WTC11 (cell line): Measurements from ENCODE around the gene NKX6-1. TPM values are rescaled to one million over a fixed set of nuclear protein-coding genes. Genes with fewer than 3 reads are reported as not detected.

ENCODE experiments used
- ATAC-seq: fragments of 200-7000 bp; cut with Tn5 transposase; 2 replicates; pipeline ENCODE4 v1.10.0; 2021; ENCODE audit warnings: mild to moderate bottlenecking, moderate library complexity
- CTCF ChIA-PET: fragments of 300-600 bp; sonication (Branson Sonifier 250); formaldehyde crosslinking; loops from one replicate; lab custom pipeline; 2021; ENCODE audit warnings: antibody characterized with exemption; lab: Charles Lee
- POLR2A ChIA-PET: fragments of 350-600 bp; sonication (Branson Sonifier 250); formaldehyde crosslinking; loops from one replicate; lab custom pipeline; 2021; ENCODE audit warnings: antibody characterized with exemption; lab: Charles Lee
- DNase-seq: peaks from one replicate; pipeline ENCODE4 v3.0.0; 2021; ENCODE audit warnings: low spot score
- H3K27ac Mint-ChIP-seq: 2 replicates; pipeline ENCODE4 v1.8.0; 2021; ENCODE audit warnings: mixed read lengths
- H3K27me3 Mint-ChIP-seq: 2 replicates; pipeline ENCODE4 v1.8.0; 2021; ENCODE audit warnings: low read depth, mild to moderate bottlenecking, moderate library complexity, mixed read lengths
- H3K36me3 Mint-ChIP-seq: 2 replicates; pipeline ENCODE4 v1.8.0; 2021; ENCODE audit warnings: mixed read lengths
- H3K4me1 Mint-ChIP-seq: 2 replicates; pipeline ENCODE4 v1.8.0; 2022; ENCODE audit warnings: mixed read lengths
- H3K4me3 Mint-ChIP-seq: 2 replicates; pipeline ENCODE4 v1.8.0; 2021; ENCODE audit warnings: mild to moderate bottlenecking, moderate library complexity, mixed read lengths
- H3K9me3 Mint-ChIP-seq: 2 replicates; pipeline ENCODE4 v1.8.0; 2021; ENCODE audit warnings: mixed read lengths
- CREB1 ChIP-seq: sonication (generic); formaldehyde crosslinking; IDR thresholded peaks from 2 replicates; pipeline ENCODE4 v1.8.0; 2023; ENCODE audit warnings: mild to moderate bottlenecking, missing genetic modification reagents
- ETV6 ChIP-seq: sonication (generic); formaldehyde crosslinking; IDR thresholded peaks from 2 replicates; pipeline ENCODE4 v1.8.1; 2022; ENCODE audit warnings: mild to moderate bottlenecking, missing genetic modification reagents
- FOXP1 ChIP-seq: sonication (generic); formaldehyde crosslinking; IDR thresholded peaks from 2 replicates; pipeline ENCODE4 v1.8.0; 2022; ENCODE audit warnings: missing genetic modification reagents, mild to moderate bottlenecking, moderate library complexity, borderline replicate concordance
- GRHL2 ChIP-seq: fragments of 250-450 bp; sonication (Bioruptor Pico); IDR thresholded peaks from 2 replicates; pipeline ENCODE4 v1.8.0; 2022; ENCODE audit warnings: mild to moderate bottlenecking, moderate library complexity; ENCODE audit not compliant: insufficient replicate concordance, severe bottlenecking
- HMGA2 ChIP-seq: fragments of 250-450 bp; sonication (Bioruptor Pico); IDR thresholded peaks from 2 replicates; pipeline ENCODE4 v1.4.0; 2021; ENCODE audit warnings: mild to moderate bottlenecking, moderate library complexity
- IRF2 ChIP-seq: sonication (generic); formaldehyde crosslinking; IDR thresholded peaks from 2 replicates; pipeline ENCODE4 v1.8.0; 2022; ENCODE audit warnings: low read depth, missing genetic modification reagents, borderline replicate concordance
- JAZF1 ChIP-seq: fragments of 250-450 bp; sonication (Bioruptor Pico); IDR thresholded peaks from 2 replicates; pipeline ENCODE4 v1.9.0; 2021; ENCODE audit warnings: moderate library complexity, mild to moderate bottlenecking, inconsistent platforms
- JUN ChIP-seq: sonication (generic); formaldehyde crosslinking; IDR thresholded peaks from 2 replicates; pipeline ENCODE4 v1.8.0; 2023; ENCODE audit warnings: mild to moderate bottlenecking, missing genetic modification reagents
- NR3C1 ChIP-seq: sonication (generic); formaldehyde crosslinking; conservative IDR thresholded peaks from 2 replicates; pipeline ENCODE4 v1.8.1; 2023; ENCODE audit warnings: low read depth, mild to moderate bottlenecking, missing genetic modification reagents
- ZNF121 ChIP-seq: sonication (generic); formaldehyde crosslinking; IDR thresholded peaks from 2 replicates; pipeline ENCODE4 v1.8.0; 2023; ENCODE audit warnings: missing genetic modification reagents
- ZNF423 ChIP-seq: fragments of 250-450 bp; sonication (Bioruptor Pico); IDR thresholded peaks from 2 replicates; pipeline ENCODE4 v2.1.2; 2022; ENCODE audit warnings: mild to moderate bottlenecking, moderate library complexity
- total RNA-seq: library from RNA; stranded (reverse); gene quantifications from 3 replicates; pipeline ENCODE4 v1.2.3, GENCODE V29; 2021
- TF ChIP-seq, protein P1 (sequence below): sonication (generic); formaldehyde crosslinking; IDR thresholded peaks from 2 replicates; pipeline ENCODE4 v1.8.1; 2023; ENCODE audit warnings: mild to moderate bottlenecking, missing genetic modification reagents, moderate library complexity
- TF ChIP-seq, protein P2 (sequence below): fragments of 250-450 bp; sonication (Bioruptor Pico); IDR thresholded peaks from 2 replicates; pipeline ENCODE4 v2.1.2; 2022; ENCODE audit warnings: mild to moderate bottlenecking, moderate library complexity
- TF ChIP-seq, protein P3 (sequence below): sonication (generic); formaldehyde crosslinking; IDR thresholded peaks from 2 replicates; pipeline ENCODE4 v1.8.1; 2023; ENCODE audit warnings: mild to moderate bottlenecking, missing genetic modification reagents, borderline replicate concordance
- TF ChIP-seq, protein P4 (sequence below): sonication (generic); formaldehyde crosslinking; IDR thresholded peaks from 2 replicates; pipeline ENCODE4 v1.8.1; 2022; ENCODE audit warnings: low read depth, mild to moderate bottlenecking, moderate library complexity, missing genetic modification reagents, borderline replicate concordance
- TF ChIP-seq, protein P5 (sequence below): sonication (generic); formaldehyde crosslinking; IDR thresholded peaks from 2 replicates; pipeline ENCODE4 v1.8.1; 2023; ENCODE audit warnings: mild to moderate bottlenecking, missing genetic modification reagents
- TF ChIP-seq, protein P6 (sequence below): sonication (generic); formaldehyde crosslinking; conservative IDR thresholded peaks from 2 replicates; pipeline ENCODE4 v1.8.1; 2023; ENCODE audit warnings: mild to moderate bottlenecking, low read depth, missing genetic modification reagents, moderate library complexity
- TF ChIP-seq, protein P7 (sequence below): sonication (generic); formaldehyde crosslinking; conservative IDR thresholded peaks from 2 replicates; pipeline ENCODE4 v1.8.1; 2022; ENCODE audit warnings: mild to moderate bottlenecking, missing genetic modification reagents

Gene NKX6-1
- total RNA-seq, 1 experiment from 2014 or later = 0.09 TPM

DNA sequence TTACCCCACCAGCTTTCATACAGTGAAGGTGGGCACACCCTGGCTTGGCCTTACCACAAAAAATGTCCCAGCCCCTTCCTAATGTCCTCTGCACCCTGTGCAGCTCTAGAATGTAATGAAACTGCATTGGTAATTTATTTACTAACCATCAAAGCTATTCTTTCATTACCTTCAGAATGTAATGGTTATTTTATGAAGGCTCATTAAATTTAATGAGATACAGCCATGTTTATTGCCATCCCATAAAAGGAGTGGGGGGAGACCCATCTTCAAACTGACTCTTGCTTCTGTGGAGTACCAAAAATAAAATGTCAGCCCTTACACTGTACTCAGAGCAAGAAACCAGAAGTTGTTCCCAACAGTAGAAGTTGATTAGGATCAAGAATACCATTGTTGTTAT, 25.0 kb downstream of the NKX6-1 start:
- H3K4me3 Mint-ChIP-seq = no peak overlapping the region
- H3K4me1 Mint-ChIP-seq = peaks cover 8% of the 10 kb centered on the region
- peaks cover 15% of the 10 kb centered on the region for H3K27me3 Mint-ChIP-seq
- POLR2A ChIA-PET = no interaction called here
- H3K27ac Mint-ChIP-seq = no peak overlapping the region
- no peaks in the 10 kb centered on the region for H3K36me3 Mint-ChIP-seq
- DNase-seq = no peak
- no peak for TF ChIP-seq JAZF1 (CRISPR knock-in tag)
- TF ChIP-seq IRF2 (CRISPR knock-in tag) = no peak
- TF ChIP-seq GRHL2 (CRISPR knock-in tag) = no peak
- TF ChIP-seq, protein P1, sequence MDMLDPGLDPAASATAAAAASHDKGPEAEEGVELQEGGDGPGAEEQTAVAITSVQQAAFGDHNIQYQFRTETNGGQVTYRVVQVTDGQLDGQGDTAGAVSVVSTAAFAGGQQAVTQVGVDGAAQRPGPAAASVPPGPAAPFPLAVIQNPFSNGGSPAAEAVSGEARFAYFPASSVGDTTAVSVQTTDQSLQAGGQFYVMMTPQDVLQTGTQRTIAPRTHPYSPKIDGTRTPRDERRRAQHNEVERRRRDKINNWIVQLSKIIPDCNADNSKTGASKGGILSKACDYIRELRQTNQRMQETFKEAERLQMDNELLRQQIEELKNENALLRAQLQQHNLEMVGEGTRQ = no peak
- TF ChIP-seq, protein P2, sequence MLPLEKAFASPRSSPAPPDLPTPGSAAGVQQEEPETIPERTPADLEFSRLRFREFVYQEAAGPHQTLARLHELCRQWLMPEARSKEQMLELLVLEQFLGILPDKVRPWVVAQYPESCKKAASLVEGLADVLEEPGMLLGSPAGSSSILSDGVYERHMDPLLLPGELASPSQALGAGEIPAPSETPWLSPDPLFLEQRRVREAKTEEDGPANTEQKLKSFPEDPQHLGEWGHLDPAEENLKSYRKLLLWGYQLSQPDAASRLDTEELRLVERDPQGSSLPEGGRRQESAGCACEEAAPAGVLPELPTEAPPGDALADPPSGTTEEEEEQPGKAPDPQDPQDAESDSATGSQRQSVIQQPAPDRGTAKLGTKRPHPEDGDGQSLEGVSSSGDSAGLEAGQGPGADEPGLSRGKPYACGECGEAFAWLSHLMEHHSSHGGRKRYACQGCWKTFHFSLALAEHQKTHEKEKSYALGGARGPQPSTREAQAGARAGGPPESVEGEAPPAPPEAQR (CRISPR knock-in tag) = no peak
- TF ChIP-seq, protein P3, sequence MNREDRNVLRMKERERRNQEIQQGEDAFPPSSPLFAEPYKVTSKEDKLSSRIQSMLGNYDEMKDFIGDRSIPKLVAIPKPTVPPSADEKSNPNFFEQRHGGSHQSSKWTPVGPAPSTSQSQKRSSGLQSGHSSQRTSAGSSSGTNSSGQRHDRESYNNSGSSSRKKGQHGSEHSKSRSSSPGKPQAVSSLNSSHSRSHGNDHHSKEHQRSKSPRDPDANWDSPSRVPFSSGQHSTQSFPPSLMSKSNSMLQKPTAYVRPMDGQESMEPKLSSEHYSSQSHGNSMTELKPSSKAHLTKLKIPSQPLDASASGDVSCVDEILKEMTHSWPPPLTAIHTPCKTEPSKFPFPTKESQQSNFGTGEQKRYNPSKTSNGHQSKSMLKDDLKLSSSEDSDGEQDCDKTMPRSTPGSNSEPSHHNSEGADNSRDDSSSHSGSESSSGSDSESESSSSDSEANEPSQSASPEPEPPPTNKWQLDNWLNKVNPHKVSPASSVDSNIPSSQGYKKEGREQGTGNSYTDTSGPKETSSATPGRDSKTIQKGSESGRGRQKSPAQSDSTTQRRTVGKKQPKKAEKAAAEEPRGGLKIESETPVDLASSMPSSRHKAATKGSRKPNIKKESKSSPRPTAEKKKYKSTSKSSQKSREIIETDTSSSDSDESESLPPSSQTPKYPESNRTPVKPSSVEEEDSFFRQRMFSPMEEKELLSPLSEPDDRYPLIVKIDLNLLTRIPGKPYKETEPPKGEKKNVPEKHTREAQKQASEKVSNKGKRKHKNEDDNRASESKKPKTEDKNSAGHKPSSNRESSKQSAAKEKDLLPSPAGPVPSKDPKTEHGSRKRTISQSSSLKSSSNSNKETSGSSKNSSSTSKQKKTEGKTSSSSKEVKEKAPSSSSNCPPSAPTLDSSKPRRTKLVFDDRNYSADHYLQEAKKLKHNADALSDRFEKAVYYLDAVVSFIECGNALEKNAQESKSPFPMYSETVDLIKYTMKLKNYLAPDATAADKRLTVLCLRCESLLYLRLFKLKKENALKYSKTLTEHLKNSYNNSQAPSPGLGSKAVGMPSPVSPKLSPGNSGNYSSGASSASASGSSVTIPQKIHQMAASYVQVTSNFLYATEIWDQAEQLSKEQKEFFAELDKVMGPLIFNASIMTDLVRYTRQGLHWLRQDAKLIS (CRISPR knock-in tag) = no peak
- no peak for TF ChIP-seq ZNF121 (CRISPR knock-in tag)
- no peak for TF ChIP-seq NR3C1 (CRISPR knock-in tag)
- no peak for TF ChIP-seq CREB1
- TF ChIP-seq, all 79 proteins: peak for 0
- ATAC-seq = no peak
- CTCF ChIA-PET = interaction anchor here (1.3 to 2.8 kb wide), 3 partner anchors 8 to 55 kb away, joined by 3 to 30 read pairs (median 4); no protein-coding TSS in a partner anchor
- no peaks in the 10 kb centered on the region for H3K9me3 Mint-ChIP-seq

DNA sequence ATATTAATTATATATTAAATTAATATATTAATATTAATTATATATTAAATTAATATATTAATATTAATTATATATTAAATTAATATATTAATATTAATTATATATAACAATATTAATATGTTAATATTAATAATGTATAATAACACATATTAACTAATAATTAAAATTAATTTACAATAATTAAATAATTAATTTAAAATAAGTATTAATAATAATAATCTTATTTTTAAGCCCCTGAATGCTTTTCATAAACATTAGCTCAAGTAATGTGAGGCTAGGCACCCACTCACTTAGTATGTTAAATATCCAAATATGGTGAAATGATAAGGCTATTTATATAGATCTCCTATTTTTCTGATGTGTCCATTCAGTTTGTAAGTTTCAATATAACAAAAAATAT, 26.9 kb downstream of the NKX6-1 start:
- Mint-ChIP-seq H3K36me3 (no peaks in the 10 kb centered on the region), H3K27me3 (no peaks in the 10 kb centered on the region)
- no peak for DNase-seq
- CTCF ChIA-PET = interaction anchor here (0.9 kb wide), 1 partner anchor 11 kb away, joined by 3 read pairs; no protein-coding TSS in a partner anchor
- no peak for TF ChIP-seq IRF2 (CRISPR knock-in tag)
- TF ChIP-seq ZNF121 (CRISPR knock-in tag) = no peak
- peak; percentile 93 for TF ChIP-seq HMGA2 (CRISPR knock-in tag)
- TF ChIP-seq, protein P4, sequence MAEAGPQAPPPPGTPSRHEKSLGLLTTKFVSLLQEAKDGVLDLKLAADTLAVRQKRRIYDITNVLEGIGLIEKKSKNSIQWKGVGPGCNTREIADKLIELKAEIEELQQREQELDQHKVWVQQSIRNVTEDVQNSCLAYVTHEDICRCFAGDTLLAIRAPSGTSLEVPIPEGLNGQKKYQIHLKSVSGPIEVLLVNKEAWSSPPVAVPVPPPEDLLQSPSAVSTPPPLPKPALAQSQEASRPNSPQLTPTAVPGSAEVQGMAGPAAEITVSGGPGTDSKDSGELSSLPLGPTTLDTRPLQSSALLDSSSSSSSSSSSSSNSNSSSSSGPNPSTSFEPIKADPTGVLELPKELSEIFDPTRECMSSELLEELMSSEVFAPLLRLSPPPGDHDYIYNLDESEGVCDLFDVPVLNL = no peak
- TF ChIP-seq, all 79 proteins: peak for 1
- H3K4me3 Mint-ChIP-seq = no peak overlapping the region
- no peak for ATAC-seq
- H3K27ac Mint-ChIP-seq = no peak overlapping the region
- H3K4me1 Mint-ChIP-seq = peaks cover 16% of the 10 kb centered on the region
- H3K9me3 Mint-ChIP-seq = no peaks in the 10 kb centered on the region
- POLR2A ChIA-PET = no interaction called here

DNA sequence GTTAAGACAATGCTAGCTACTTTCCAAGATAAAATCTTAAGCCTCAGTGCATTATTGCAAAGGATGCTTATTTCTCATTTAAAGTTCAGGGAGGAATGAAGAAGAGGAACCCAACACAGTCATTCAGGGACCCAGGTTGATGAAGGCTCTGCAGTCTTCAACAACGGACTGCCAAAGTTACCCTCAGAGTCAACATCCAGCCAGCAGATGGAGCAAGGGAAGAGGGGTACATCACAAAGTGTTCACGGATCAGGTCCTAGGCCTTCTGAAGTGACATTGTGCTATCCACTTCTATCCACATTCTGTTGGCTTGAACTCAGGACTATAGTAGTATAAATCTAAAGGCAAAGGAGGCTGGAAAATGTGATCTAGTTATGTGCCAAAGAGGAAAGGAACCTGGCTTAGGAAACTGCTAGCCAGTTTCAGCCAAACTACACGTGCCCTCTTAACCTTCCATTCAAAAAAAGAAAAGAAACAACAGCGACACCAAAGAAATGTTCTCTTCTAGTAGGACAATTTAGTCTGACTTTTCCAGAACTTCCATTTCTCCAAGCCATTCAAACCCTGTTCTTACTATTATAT, 28.8 kb downstream of the NKX6-1 start:
- Mint-ChIP-seq H3K27me3 (no peaks in the 10 kb centered on the region), H3K36me3 (no peaks in the 10 kb centered on the region), H3K4me1 (peaks cover 16% of the 10 kb centered on the region), H3K9me3 (no peaks in the 10 kb centered on the region), H3K4me3 (no peak overlapping the region), H3K27ac (no peak overlapping the region)
- ChIA-PET POLR2A (no interaction called here), CTCF (interaction anchor here (1.7 to 2.1 kb wide), 2 partner anchors 13 to 29 kb away, joined by 9 to 11 read pairs; no protein-coding TSS in a partner anchor)
- peak; percentile 49 for DNase-seq
- peak; percentile 94 for ATAC-seq
- TF ChIP-seq ZNF423 (CRISPR knock-in tag) = no peak
- no peak for TF ChIP-seq JUN (CRISPR knock-in tag)
- TF ChIP-seq, protein P5, sequence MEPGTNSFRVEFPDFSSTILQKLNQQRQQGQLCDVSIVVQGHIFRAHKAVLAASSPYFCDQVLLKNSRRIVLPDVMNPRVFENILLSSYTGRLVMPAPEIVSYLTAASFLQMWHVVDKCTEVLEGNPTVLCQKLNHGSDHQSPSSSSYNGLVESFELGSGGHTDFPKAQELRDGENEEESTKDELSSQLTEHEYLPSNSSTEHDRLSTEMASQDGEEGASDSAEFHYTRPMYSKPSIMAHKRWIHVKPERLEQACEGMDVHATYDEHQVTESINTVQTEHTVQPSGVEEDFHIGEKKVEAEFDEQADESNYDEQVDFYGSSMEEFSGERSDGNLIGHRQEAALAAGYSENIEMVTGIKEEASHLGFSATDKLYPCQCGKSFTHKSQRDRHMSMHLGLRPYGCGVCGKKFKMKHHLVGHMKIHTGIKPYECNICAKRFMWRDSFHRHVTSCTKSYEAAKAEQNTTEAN (CRISPR knock-in tag) = no peak
- TF ChIP-seq, protein P6, sequence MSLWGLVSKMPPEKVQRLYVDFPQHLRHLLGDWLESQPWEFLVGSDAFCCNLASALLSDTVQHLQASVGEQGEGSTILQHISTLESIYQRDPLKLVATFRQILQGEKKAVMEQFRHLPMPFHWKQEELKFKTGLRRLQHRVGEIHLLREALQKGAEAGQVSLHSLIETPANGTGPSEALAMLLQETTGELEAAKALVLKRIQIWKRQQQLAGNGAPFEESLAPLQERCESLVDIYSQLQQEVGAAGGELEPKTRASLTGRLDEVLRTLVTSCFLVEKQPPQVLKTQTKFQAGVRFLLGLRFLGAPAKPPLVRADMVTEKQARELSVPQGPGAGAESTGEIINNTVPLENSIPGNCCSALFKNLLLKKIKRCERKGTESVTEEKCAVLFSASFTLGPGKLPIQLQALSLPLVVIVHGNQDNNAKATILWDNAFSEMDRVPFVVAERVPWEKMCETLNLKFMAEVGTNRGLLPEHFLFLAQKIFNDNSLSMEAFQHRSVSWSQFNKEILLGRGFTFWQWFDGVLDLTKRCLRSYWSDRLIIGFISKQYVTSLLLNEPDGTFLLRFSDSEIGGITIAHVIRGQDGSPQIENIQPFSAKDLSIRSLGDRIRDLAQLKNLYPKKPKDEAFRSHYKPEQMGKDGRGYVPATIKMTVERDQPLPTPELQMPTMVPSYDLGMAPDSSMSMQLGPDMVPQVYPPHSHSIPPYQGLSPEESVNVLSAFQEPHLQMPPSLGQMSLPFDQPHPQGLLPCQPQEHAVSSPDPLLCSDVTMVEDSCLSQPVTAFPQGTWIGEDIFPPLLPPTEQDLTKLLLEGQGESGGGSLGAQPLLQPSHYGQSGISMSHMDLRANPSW (CRISPR knock-in tag) = no peak
- TF ChIP-seq, protein P7, sequence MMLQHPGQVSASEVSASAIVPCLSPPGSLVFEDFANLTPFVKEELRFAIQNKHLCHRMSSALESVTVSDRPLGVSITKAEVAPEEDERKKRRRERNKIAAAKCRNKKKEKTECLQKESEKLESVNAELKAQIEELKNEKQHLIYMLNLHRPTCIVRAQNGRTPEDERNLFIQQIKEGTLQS (CRISPR knock-in tag) = no peak
- no peak for TF ChIP-seq HMGA2 (CRISPR knock-in tag)
- TF ChIP-seq FOXP1 = no peak
- TF ChIP-seq ETV6 (CRISPR knock-in tag) = no peak
